ENCODE measurements around the gene CERS2.

The CERS2 gene

DNA sequence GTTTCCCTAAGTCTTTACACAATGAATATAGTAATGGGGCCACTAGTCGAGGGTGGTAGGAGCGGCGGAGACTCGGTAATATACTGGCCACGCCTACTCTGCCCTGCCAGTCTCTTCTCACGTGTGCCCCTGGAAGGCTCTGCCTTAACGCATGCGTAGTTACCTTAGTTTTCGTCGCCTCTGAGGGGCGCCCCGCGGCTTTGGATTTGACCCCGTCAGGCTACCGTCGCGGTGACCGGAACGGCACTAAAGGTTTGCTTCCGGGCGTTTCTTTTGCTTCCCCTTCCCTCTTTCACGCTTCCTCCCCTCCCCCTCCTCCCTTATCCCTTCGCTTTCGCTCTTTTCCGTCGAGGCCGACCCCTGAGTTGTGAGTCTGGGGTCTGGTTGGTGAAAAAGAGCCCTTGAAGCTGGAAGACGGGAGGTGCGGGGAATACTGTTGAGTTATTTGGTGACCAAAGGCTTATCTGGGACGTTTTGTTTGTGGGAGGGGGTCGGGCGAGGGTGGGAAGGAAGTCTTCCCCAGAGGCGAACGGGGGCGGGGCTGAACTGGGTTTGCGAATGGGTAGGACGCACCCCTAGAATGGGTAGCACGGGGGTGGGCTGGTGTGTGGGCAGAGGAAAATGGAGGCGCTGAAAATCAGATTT is 48.4 kb downstream of the CERS2 start, which contains the start of gene SETDB1 (continued):
- TF ChIP-seq, protein P1, sequence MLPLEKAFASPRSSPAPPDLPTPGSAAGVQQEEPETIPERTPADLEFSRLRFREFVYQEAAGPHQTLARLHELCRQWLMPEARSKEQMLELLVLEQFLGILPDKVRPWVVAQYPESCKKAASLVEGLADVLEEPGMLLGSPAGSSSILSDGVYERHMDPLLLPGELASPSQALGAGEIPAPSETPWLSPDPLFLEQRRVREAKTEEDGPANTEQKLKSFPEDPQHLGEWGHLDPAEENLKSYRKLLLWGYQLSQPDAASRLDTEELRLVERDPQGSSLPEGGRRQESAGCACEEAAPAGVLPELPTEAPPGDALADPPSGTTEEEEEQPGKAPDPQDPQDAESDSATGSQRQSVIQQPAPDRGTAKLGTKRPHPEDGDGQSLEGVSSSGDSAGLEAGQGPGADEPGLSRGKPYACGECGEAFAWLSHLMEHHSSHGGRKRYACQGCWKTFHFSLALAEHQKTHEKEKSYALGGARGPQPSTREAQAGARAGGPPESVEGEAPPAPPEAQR (tag by site-specific recombination; IDR thresholded peaks at IDR 0.05), result no peak
- TF ChIP-seq ZNF624 (tag by site-specific recombination; IDR thresholded peaks at IDR 0.05), result no peak
- no peak for TF ChIP-seq SCRT1 (tag by site-specific recombination; IDR thresholded peaks at IDR 0.05; ENCODE audit: borderline replicate concordance)
- TF ChIP-seq, protein P2, sequence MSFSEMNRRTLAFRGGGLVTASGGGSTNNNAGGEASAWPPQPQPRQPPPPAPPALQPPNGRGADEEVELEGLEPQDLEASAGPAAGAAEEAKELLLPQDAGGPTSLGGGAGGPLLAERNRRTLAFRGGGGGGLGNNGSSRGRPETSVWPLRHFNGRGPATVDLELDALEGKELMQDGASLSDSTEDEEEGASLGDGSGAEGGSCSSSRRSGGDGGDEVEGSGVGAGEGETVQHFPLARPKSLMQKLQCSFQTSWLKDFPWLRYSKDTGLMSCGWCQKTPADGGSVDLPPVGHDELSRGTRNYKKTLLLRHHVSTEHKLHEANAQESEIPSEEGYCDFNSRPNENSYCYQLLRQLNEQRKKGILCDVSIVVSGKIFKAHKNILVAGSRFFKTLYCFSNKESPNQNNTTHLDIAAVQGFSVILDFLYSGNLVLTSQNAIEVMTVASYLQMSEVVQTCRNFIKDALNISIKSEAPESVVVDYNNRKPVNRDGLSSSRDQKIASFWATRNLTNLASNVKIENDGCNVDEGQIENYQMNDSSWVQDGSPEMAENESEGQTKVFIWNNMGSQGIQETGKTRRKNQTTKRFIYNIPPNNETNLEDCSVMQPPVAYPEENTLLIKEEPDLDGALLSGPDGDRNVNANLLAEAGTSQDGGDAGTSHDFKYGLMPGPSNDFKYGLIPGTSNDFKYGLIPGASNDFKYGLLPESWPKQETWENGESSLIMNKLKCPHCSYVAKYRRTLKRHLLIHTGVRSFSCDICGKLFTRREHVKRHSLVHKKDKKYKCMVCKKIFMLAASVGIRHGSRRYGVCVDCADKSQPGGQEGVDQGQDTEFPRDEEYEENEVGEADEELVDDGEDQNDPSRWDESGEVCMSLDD (tag by site-specific recombination; IDR thresholded peaks at IDR 0.05), result peak; percentile 65
- TF ChIP-seq ZSCAN23 (tag by site-specific recombination; IDR thresholded peaks at IDR 0.05), result no peak; the same call in 1 of the 2 replicates
- TF ChIP-seq ZNF585B (tag by site-specific recombination; IDR thresholded peaks at IDR 0.05), result no peak
- TF ChIP-seq FEZF1 (tag by site-specific recombination; IDR thresholded peaks at IDR 0.05), result no peak
- TF ChIP-seq MEIS1 (CRISPR knock-in tag; IDR thresholded peaks at IDR 0.05; ENCODE audit: borderline replicate concordance), result no peak
- no peak for TF ChIP-seq ZNF133 (tag by site-specific recombination; IDR thresholded peaks at IDR 0.05)
- TF ChIP-seq ZNF23 (tag by site-specific recombination; IDR thresholded peaks at IDR 0.05; ENCODE audit: borderline replicate concordance), result no peak
- TF ChIP-seq GLIS1 (tag by site-specific recombination; IDR thresholded peaks at IDR 0.05), result no peak; the same call in 1 of the 2 replicates
- no peak for TF ChIP-seq ZFP37 (tag by site-specific recombination; IDR thresholded peaks at IDR 0.05)
- peak; percentile 98 for TF ChIP-seq ZXDB (tag by site-specific recombination; IDR thresholded peaks at IDR 0.05)
- TF ChIP-seq ZNF560 (tag by site-specific recombination; IDR thresholded peaks at IDR 0.05; ENCODE audit: borderline replicate concordance), result no peak
- no peak for TF ChIP-seq SALL2 (tag by site-specific recombination; IDR thresholded peaks at IDR 0.05; ENCODE audit: borderline replicate concordance)
- 0 out of 2 replicates have a peak, but pooled peaks have one; percentile 33 for TF ChIP-seq ZBTB1 (tag by site-specific recombination; IDR thresholded peaks at IDR 0.05)

DNA sequence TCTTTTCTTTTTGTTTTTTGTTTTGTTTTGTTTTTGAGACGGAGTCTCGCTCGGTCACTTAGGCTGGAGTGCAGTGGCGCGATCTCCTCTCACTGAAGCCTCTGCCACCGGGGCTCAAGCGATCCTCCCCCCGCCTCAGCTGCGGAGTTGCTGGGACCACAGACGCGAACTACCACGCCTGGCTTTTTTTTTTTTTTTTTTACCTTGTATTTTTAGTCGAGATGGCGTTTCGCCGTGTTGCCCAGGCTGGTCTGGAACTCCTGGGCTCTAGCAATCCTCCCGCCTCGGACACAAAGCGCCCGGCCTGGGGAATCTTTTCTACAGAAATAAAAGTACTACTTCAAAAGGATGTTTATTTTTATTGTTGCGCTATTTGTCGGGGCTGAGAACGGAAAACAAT is 49.6 kb downstream of the CERS2 start:
- Histone ChIP-seq H3K36me3 (ENCODE audit: control insufficient read depth in 2 of 2, insufficient read depth in 1 of 2, low read length in 2 of 2) (peaks cover 14 to 24% of the 10 kb centered on the region in 2 experiments), H3K4me1 (ENCODE audit: control insufficient read depth, insufficient read depth, low read length) (no peaks in the 10 kb centered on the region), H3K9me3 (ENCODE audit: control insufficient read depth, insufficient read depth, low read depth, low read length) (no peaks in the 10 kb centered on the region), H3K27ac (ENCODE audit: extremely low read depth, low read depth, low read length) (no peak overlapping the region), H3K4me3 (ENCODE audit: low read depth, low read length) (no peak overlapping the region)
- CTCF ChIA-PET, result interaction anchor here (0.6 kb wide), 1 partner anchor 124 kb away, joined by 3 read pairs; no protein-coding TSS in a partner anchor
- POLR2A ChIA-PET, result interaction anchor here (1.3 kb wide), 1 partner anchor 228 kb away, joined by 3 read pairs; the partner anchor contains the start of gene GOLPH3L
- no peak for TF ChIP-seq MYNN (tag by site-specific recombination; IDR thresholded peaks at IDR 0.05; ENCODE audit: borderline replicate concordance)
- TF ChIP-seq, protein P3, sequence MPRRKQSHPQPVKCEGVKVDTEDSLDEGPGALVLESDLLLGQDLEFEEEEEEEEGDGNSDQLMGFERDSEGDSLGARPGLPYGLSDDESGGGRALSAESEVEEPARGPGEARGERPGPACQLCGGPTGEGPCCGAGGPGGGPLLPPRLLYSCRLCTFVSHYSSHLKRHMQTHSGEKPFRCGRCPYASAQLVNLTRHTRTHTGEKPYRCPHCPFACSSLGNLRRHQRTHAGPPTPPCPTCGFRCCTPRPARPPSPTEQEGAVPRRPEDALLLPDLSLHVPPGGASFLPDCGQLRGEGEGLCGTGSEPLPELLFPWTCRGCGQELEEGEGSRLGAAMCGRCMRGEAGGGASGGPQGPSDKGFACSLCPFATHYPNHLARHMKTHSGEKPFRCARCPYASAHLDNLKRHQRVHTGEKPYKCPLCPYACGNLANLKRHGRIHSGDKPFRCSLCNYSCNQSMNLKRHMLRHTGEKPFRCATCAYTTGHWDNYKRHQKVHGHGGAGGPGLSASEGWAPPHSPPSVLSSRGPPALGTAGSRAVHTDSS (tag by site-specific recombination; IDR thresholded peaks at IDR 0.05), result no peak
- TF ChIP-seq GLIS2 (tag by site-specific recombination; IDR thresholded peaks at IDR 0.05), result no peak
- no peak for TF ChIP-seq ZNF114 (tag by site-specific recombination; IDR thresholded peaks at IDR 0.05)
- TF ChIP-seq ZBTB17 (tag by site-specific recombination; IDR thresholded peaks at IDR 0.05), result no peak
- no peak for TF ChIP-seq YY1 (tag by site-specific recombination; IDR thresholded peaks at IDR 0.05)
- no peak for TF ChIP-seq MZF1 (tag by site-specific recombination; IDR thresholded peaks at IDR 0.05; ENCODE audit: borderline replicate concordance)
- no peak for TF ChIP-seq ZFP69B (tag by site-specific recombination; IDR thresholded peaks at IDR 0.05)
- TF ChIP-seq, protein P4, sequence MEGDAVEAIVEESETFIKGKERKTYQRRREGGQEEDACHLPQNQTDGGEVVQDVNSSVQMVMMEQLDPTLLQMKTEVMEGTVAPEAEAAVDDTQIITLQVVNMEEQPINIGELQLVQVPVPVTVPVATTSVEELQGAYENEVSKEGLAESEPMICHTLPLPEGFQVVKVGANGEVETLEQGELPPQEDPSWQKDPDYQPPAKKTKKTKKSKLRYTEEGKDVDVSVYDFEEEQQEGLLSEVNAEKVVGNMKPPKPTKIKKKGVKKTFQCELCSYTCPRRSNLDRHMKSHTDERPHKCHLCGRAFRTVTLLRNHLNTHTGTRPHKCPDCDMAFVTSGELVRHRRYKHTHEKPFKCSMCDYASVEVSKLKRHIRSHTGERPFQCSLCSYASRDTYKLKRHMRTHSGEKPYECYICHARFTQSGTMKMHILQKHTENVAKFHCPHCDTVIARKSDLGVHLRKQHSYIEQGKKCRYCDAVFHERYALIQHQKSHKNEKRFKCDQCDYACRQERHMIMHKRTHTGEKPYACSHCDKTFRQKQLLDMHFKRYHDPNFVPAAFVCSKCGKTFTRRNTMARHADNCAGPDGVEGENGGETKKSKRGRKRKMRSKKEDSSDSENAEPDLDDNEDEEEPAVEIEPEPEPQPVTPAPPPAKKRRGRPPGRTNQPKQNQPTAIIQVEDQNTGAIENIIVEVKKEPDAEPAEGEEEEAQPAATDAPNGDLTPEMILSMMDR (tag by site-specific recombination; IDR thresholded peaks at IDR 0.05), result no peak
- TF ChIP-seq, protein P5, sequence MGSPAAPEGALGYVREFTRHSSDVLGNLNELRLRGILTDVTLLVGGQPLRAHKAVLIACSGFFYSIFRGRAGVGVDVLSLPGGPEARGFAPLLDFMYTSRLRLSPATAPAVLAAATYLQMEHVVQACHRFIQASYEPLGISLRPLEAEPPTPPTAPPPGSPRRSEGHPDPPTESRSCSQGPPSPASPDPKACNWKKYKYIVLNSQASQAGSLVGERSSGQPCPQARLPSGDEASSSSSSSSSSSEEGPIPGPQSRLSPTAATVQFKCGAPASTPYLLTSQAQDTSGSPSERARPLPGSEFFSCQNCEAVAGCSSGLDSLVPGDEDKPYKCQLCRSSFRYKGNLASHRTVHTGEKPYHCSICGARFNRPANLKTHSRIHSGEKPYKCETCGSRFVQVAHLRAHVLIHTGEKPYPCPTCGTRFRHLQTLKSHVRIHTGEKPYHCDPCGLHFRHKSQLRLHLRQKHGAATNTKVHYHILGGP (tag by site-specific recombination; IDR thresholded peaks at IDR 0.05), result no peak
- no peak for TF ChIP-seq TRIM28 (IDR thresholded peaks at IDR 0.05; ENCODE audit: borderline replicate concordance, low read length)
- TF ChIP-seq, protein P6, sequence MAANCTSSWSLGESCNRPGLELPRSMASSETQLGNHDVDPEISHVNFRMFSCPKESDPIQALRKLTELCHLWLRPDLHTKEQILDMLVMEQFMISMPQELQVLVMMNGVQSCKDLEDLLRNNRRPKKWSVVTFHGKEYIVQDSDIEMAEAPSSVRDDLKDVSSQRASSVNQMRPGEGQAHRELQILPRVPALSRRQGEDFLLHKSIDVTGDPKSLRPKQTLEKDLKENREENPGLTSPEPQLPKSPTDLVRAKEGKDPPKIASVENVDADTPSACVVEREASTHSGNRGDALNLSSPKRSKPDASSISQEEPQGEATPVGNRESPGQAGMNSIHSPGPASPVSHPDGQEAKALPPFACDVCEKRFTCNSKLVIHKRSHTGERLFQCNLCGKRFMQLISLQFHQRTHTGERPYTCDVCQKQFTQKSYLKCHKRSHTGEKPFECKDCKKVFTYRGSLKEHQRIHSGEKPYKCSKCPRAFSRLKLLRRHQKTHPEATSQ (tag by site-specific recombination; IDR thresholded peaks at IDR 0.05), result no peak

All from HEK293 (cell line).